Subcutaneous adipose tissue (tissue), 4 donors: Measurements from ENCODE around the gene TCFL5. TPM values are rescaled to one million over a fixed set of nuclear protein-coding genes. Genes with fewer than 3 reads are reported as not detected.

Source experiments
- total RNA-seq, 4 donors: library from RNA; depleted of rRNA; stranded (reverse); fragments of >200 nt; gene quantifications; one replicate each; pipeline ENCODE4 v1.1.0, GENCODE V29; 2016
- TF ChIP-seq, protein P1 (sequence below): fragments of 450-650 bp; IDR thresholded peaks from one replicate; pipeline ENCODE4 v1.5.1; 2016; ENCODE audit warnings: low read depth, mild to moderate bottlenecking, control low read depth, antibody characterized with exemption, moderate library complexity

The TCFL5 gene
- total RNA-seq, 4 donors from 2014 or later: 7.6 to 13.8 (median 10.8) TPM

DNA sequence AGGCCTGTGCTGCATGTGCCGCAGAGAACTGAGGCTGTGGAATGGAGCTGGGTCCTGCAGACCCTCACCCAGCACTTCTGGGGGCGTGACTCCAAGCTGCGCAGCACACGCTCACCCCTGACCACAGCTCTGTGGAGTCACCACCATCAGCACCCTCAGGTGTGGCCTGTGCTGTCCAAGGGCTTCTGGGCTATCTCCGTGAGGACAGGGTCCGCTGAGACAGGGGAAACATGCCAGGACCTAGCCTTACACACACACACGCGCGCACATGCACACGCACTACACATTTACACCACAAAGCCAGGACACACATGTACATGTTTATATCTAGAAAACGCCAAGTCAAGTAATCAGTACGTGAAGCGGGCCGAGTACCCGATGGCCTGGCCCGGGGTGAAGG lies 26.8 kb upstream of the TCFL5 start:
- TF ChIP-seq, protein P1, sequence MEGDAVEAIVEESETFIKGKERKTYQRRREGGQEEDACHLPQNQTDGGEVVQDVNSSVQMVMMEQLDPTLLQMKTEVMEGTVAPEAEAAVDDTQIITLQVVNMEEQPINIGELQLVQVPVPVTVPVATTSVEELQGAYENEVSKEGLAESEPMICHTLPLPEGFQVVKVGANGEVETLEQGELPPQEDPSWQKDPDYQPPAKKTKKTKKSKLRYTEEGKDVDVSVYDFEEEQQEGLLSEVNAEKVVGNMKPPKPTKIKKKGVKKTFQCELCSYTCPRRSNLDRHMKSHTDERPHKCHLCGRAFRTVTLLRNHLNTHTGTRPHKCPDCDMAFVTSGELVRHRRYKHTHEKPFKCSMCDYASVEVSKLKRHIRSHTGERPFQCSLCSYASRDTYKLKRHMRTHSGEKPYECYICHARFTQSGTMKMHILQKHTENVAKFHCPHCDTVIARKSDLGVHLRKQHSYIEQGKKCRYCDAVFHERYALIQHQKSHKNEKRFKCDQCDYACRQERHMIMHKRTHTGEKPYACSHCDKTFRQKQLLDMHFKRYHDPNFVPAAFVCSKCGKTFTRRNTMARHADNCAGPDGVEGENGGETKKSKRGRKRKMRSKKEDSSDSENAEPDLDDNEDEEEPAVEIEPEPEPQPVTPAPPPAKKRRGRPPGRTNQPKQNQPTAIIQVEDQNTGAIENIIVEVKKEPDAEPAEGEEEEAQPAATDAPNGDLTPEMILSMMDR: no peak

DNA sequence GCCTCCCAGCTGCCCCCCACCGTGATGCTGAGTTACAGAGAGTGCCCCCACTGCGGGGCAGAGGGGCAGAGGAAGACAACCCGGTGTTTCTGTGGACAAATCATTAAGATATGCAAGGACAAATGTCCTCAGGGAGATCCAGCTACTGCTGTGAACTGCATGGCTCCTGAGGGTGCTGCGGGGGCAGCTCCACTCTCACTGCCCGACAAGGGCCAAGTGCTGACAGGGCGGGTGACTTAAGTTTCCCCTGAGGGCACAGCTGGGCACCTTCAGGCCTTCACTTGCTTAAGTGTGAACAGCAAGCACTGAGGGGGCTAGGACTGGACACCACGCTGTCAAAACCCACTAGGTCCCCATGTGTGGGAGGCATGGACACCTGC lies 26.2 kb upstream of the TCFL5 start:
- TF ChIP-seq, protein P1: no peak

DNA sequence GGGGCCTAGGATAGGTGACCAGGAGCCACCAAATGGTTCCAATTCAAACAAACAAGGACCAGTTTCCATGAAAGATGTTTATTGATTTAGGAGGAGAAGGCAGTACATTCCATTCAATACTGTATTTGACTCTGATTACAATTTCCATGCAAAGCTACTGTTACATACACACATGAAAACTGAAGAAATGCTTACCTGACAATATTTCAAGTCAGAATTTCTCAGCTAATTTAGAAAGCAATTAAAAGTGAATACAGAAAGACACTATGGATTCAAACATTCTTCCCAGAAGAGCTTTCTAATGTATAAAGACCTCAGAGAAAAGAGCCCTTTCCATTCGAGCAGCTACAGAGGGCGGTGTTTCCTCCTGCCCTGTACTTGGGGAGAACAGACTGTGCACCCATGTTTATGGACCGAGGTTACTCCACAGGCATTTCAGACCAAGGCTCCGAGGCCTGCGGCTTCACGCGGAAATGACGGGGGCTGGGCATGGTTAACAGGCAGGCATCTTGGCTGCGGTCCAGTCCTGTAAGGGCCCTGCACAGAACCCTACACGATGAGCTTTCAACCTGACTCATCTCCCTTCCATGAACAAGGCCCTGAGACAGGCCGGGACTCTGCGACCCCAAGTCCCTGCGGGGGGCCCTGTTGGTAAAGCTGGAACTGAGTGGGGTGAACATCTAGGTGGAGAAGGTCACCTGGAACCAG lies 25.7 kb upstream of the TCFL5 start:
- TF ChIP-seq, protein P1: no peak

DNA sequence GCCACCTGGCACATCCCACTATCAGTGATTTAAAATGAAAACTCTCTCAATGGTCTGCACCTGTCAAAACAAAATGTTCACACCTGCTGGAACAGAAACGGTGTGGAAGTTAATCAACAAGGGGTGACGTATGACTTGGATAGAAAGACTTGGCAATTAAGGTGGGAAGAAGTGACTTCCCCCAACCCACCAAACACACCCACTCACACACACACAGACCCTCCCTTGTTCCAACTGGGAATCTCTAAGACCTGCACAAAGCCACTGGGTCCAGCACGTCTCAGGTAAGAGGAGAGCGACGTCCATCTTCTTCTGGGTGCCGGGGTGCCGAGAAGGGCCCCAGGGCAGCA lies 25.1 kb upstream of the TCFL5 start:
- TF ChIP-seq, protein P1: no peak

DNA sequence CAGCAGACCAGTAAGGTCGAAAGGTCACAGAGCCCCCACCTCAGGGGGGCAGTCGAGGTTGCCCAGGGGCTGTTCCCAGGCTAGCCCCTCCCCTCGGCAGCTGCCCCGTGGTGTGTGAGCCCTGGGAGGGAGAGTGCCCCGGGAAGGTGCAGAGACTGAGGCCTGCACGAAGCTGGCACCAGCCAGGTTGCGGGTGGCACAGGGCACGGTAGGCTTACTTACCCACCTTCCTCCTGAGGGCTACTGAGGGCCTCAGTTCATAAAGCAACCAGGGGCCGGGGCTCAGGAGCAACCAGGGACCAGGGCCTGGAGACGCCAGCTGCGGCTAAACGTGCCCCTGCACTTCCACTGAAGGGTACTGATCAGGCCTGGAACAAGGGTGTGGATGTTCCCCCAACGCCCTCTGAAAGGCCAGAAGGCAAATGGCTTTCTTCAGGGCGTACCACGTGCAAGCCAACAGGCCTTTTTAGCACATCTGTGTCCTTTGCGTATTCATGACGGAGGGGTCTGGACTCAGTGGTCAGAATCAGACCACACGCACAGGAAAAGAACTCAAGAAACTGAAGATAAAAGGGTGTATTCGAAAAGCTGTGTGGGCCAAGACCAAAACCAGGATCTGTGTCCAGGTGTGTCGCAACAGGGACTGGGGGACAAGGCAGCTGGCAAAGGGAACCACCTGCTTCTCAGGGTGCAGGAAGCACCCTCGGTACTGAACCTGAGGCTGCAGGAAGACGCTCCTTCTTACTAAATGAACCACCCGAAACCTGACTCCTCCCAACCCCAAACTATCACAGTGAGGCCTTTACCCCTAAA lies 24.5 kb upstream of the TCFL5 start:
- TF ChIP-seq, protein P1: no peak

DNA sequence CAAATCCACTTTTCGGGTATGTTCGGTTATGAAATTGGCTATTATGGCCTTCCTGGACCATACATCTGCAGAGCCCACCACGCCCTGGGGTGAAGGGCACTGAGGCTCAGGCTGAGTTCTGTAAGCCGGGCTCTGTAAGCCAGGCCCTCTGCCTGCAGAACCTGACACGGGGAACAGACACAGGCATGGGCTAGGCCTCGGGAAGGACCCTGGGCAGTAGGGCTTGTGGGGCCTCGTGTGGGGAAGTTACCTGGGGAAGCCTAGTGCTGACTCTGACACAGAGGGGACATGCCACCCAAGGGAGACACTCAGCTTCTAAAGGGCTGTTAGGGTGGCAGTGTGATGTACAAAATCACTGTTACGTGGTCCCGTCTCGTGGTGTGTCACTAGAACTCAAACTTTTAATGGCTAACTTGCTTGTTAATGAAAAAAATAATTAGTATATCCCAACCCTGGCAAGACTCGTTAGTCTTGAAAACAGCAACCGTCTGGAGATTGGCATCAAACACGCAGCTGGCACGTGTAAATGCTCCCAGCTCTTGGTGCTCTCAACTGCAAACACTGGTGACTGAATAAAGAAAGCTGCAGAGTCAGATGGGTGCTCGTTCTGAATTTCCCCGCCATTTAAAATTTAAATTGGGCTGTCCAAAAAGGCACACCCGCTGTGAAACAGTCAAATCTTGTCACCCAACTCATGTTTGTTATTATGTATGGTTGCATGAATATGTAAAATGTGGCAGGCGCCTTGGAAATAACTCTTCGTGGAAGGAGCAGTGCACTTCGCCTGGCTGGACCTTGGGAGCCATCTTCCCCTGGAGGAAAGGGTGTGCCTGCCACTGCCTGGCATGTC lies 23.6 kb upstream of the TCFL5 start:
- TF ChIP-seq, protein P1: no peak

DNA sequence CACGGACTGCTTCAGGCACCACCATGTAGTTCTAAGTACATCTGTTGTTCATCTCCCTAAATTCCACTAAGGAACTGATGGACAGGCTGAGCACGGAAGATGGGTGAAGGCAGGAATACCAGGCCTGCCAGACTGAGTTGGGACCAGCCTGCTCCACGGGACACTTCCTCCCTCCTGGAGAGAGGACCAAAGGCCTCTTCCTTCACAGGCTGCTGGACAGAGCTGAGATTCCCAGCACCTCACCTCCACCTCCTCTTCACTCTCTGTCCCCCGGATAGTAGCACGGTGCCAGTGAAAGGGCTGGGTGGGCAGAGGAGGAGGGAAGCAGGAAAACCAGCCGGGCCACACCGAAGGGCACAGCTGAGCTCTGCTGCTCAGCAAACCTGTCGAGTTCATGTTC lies 22.9 kb upstream of the TCFL5 start:
- TF ChIP-seq, protein P1: no peak
